Measurements from ENCODE around the gene ATP10B.

The ATP10B gene

GRCh38 chr5:160837749-160838593 lies 14.0 kb downstream of the ATP10B start:
- Histone ChIP-seq H3K79me2 (ENCODE audit: insufficient read depth, low read length) (no peaks in the 10 kb centered on the region), H3K27me3 (ENCODE audit: low read length) (no peaks in the 10 kb centered on the region; the same call in 1 of the 2 replicates), H3K36me3 (ENCODE audit: low read length) (no peaks in the 10 kb centered on the region), H3K27ac (ENCODE audit: low read depth, low read length) (no peak overlapping the region), H3K9me3 (ENCODE audit: insufficient read depth, low read length) (no peaks in the 10 kb centered on the region), H3F3A (ENCODE audit: insufficient read depth) (no peaks in the 10 kb centered on the region), H4K20me1 (ENCODE audit: low read depth, low read length) (no peaks in the 10 kb centered on the region), H3K4me3 (ENCODE audit: insufficient read depth, low read length, poor library complexity, severe bottlenecking) (no peak overlapping the region), H2AFZ (ENCODE audit: low read depth, low read length, severe bottlenecking) (no peak overlapping the region), H3K4me2 (ENCODE audit: low read depth, low read length, poor library complexity, severe bottlenecking) (no peak overlapping the region), H3K9me2 (replicated peaks; ENCODE audit: insufficient read depth, low read length) (no peaks in the 10 kb centered on the region), H3K9ac (ENCODE audit: low read length) (no peak overlapping the region)
- TF ChIP-seq EZH2phosphoT487 (conservative IDR thresholded peaks at IDR 0.05; ENCODE audit: low read length) (no peak), CTCF (IDR thresholded peaks at IDR 0.05; ENCODE audit: insufficient read depth, low read length, poor library complexity, severe bottlenecking) (no peak)

GRCh38 chr5:160837211-160837610 lies 14.8 kb downstream of the ATP10B start:
- no peak overlapping the region for H2AFZ ChIP-seq (ENCODE audit: low read depth, low read length, severe bottlenecking)
- no peaks in the 10 kb centered on the region for H3K9me2 ChIP-seq (replicated peaks; ENCODE audit: insufficient read depth, low read length)
- H3K9ac ChIP-seq (ENCODE audit: low read length): no peak overlapping the region
- H3K79me2 ChIP-seq (ENCODE audit: insufficient read depth, low read length): no peaks in the 10 kb centered on the region
- H3F3A ChIP-seq (ENCODE audit: insufficient read depth): no peaks in the 10 kb centered on the region
- H4K20me1 ChIP-seq (ENCODE audit: low read depth, low read length): no peaks in the 10 kb centered on the region
- H3K4me2 ChIP-seq (ENCODE audit: low read depth, low read length, poor library complexity, severe bottlenecking): no peak overlapping the region
- H3K4me3 ChIP-seq (ENCODE audit: insufficient read depth, low read length, poor library complexity, severe bottlenecking): no peak overlapping the region
- no peaks in the 10 kb centered on the region; the same call in 1 of the 2 replicates for H3K27me3 ChIP-seq (ENCODE audit: low read length)
- no peak overlapping the region for H3K27ac ChIP-seq (ENCODE audit: low read depth, low read length)
- no peaks in the 10 kb centered on the region for H3K9me3 ChIP-seq (ENCODE audit: insufficient read depth, low read length)
- no peak for TF ChIP-seq EZH2phosphoT487 (conservative IDR thresholded peaks at IDR 0.05; ENCODE audit: low read length)
- no peak for TF ChIP-seq CTCF (IDR thresholded peaks at IDR 0.05; ENCODE audit: insufficient read depth, low read length, poor library complexity, severe bottlenecking)
- no peaks in the 10 kb centered on the region for H3K36me3 ChIP-seq (ENCODE audit: low read length)

- no peak overlapping the region for H3K9ac ChIP-seq (ENCODE audit: low read length)
- H3K79me2 ChIP-seq (ENCODE audit: insufficient read depth, low read length): no peaks in the 10 kb centered on the region
- H3K9me2 ChIP-seq (replicated peaks; ENCODE audit: insufficient read depth, low read length): no peaks in the 10 kb centered on the region
- no peaks in the 10 kb centered on the region for H3K9me3 ChIP-seq (ENCODE audit: insufficient read depth, low read length)
- no peaks in the 10 kb centered on the region for H3F3A ChIP-seq (ENCODE audit: insufficient read depth)
- no peaks in the 10 kb centered on the region for H3K36me3 ChIP-seq (ENCODE audit: low read length)
- TF ChIP-seq EZH2phosphoT487 (conservative IDR thresholded peaks at IDR 0.05; ENCODE audit: low read length): no peak
- TF ChIP-seq CTCF (IDR thresholded peaks at IDR 0.05; ENCODE audit: insufficient read depth, low read length, poor library complexity, severe bottlenecking): no peak
- H3K27ac ChIP-seq (ENCODE audit: low read depth, low read length): no peak overlapping the region
- no peaks in the 10 kb centered on the region for H4K20me1 ChIP-seq (ENCODE audit: low read depth, low read length)
- no peak overlapping the region for H3K4me3 ChIP-seq (ENCODE audit: insufficient read depth, low read length, poor library complexity, severe bottlenecking)
- H3K27me3 ChIP-seq (ENCODE audit: low read length): no peaks in the 10 kb centered on the region; the same call in 1 of the 2 replicates
- no peak overlapping the region for H2AFZ ChIP-seq (ENCODE audit: low read depth, low read length, severe bottlenecking)
- H3K4me2 ChIP-seq (ENCODE audit: low read depth, low read length, poor library complexity, severe bottlenecking): no peak overlapping the region
Measured at GRCh38 chr5:160835818-160836528, 16.0 kb downstream of the ATP10B start.
